ENCODE results near the gene STXBP5L.

- TF ChIP-seq CTCF (IDR thresholded peaks at IDR 0.05), result no peak
- no peak for TF ChIP-seq EZH2phosphoT487 (IDR thresholded peaks at IDR 0.05)
- no peak for TF ChIP-seq EZH2 (IDR thresholded peaks at IDR 0.05)
Measured at GRCh38 chr3:121295452-121295851, 387.4 kb downstream of the STXBP5L start.

All from neural progenitor cell (in vitro differentiated cells).